GM21619 (cell line): Measurements from ENCODE around the gene WNT3.

Experiments used
- ATAC-seq: cut with Tn5 transposase; IDR thresholded peaks from one replicate; pipeline ENCODE4 v1.9.1; 2021; ENCODE audit not compliant: unreplicated experiment

The WNT3 gene

GRCh38 chr17:46739982-46740381 lies 78.5 kb downstream of the WNT3 start:
- no peak for ATAC-seq

DNA sequence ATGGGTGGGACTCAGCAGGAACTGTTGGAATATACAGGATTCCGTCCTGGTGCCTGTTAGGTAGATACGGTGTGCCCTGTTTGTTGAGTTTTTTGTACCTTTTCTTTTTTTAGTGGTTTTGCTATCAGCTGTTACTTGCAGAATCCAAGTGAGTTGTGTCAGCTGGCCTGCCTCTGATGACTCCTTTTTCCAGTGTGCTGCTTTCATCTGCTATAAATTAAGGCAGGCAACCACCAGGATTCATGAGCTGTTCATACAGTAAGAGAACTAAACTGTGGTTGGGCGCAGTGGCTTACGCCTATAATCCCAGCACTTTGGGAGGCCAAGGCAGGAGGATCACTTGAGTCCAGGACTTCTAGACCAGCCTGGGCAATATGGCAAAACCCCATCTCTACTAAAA lies 79.9 kb downstream of the WNT3 start:
- ATAC-seq, result no peak

- no peak for ATAC-seq
These were observed 81.2 kb downstream of the WNT3 start for GRCh38 chr17:46737326-46737725.

DNA sequence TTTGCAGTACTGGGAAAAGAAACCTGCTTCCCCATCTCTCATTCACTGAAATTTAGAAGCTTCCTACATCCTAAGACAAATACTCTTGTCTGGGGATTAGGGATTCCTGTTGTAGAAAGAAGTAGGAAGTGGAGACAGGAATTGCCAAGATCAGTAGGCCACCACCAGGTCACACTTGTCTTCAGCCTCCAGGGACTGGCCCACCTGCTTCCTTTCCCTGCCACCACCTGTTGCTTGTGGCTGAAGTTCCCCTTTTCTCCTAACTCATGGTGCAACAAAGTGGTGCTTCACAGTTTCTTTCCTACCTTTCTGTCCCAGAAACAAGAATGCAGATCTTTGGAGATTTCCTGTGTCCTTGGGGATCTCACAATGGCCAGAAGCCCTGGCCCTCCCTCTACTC lies 82.4 kb downstream of the WNT3 start:
- ATAC-seq, result no peak

DNA sequence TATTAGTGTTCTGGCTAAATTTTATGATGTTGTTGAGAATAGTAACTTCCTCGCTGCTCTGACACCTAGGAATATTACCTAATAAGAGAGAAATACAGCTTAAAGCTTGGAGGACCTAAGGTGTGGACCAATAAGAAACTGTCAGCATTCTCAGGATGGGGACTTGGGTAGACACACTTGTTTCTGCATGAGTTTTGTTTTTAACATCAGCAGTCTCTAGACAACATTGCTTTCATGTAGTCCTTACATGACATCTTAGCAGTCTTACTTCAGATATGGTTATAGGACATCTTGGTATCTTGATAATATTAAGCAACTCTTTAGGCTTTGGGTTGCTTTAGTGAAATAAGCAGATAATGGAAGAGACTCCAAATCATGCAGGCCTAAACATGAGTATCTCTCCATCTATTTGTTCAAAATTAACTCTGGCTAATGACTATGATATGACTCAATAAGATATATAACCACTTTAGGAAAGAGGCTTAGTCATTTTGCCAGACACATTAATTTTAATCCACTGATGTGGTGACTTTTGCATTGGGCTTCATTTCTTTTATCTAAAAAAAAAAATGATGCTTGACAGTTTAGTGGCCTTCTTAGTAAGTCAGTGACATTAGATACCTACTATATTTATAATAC lies 84.5 kb downstream of the WNT3 start:
- no peak for ATAC-seq

DNA sequence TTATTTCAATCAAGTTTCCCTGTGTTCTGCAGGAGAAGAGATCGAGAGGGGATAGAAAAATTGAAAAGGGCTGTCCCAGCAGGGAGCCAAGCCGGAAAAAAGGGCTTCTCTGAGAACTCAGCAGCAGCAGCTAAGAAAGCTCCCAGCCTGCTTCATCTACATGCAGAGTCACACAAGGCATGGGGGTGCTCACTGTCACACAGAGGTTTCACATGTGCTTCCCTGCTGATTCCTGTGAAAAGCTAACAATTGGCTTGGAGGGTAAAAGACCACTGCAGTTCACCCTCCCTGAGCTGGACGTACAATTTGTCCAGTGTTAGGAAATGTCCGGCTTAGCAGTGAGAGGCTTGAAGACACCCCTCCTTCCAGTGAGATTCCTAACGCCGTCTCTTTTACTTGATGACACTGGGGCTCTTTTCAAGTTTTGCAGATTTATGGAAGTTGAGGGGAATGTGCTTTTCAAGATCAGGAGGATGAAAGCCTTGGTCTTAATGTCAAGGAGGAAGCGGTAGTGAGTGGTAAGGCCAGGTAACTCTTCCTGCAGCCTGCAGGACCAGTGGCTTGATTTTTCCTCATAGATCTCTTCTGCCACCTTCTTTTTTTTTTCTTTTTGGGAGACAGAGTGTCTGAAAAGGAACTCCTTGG lies 85.6 kb downstream of the WNT3 start:
- ATAC-seq, result no peak

DNA sequence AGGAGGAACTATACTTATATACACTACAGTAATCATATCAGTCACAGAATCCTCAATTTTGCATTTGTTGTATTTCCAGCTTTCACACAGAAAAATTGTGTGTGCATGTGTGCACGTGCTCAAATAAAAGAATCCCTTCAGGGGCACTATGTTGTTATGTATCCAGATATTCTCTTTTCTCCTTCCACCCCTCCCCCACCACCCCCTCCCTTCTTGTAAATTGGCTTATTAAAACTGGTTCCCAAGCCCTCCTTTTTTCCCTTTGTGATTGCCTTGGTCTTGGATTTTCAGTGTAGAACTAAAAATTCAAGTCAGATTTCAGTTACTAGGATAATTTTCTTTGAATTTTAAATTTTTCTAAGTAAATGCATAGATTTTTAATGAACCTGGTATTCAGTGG lies 86.3 kb downstream of the WNT3 start:
- no peak for ATAC-seq

- no peak for ATAC-seq
These were observed 87.8 kb downstream of the WNT3 start for GRCh38 chr17:46730679-46731078.

- ATAC-seq, result no peak
These were observed 88.5 kb downstream of the WNT3 start for GRCh38 chr17:46730026-46730425.

GRCh38 chr17:46727572-46728348 lies 90.7 kb downstream of the WNT3 start:
- ATAC-seq, result no peak

DNA sequence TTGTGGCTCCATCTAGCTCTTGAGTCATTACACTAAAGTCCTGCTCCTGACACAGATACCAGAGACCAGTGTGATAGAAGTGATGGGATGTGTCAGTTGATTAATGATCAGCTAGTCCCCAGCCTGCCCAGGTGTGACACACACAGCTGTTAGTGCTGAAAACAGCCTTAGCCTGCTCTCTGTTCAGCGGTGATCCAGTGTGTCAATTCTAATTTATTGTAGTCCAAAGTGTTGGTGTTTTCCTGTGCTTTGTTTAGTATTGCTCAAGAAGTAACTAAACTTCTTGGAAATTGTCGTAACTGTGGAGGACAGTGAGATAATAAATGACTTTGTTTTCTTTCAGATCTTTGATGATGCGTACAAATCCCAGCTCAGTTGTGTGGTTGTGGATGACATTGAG lies 92.3 kb downstream of the WNT3 start:
- no peak for ATAC-seq

DNA sequence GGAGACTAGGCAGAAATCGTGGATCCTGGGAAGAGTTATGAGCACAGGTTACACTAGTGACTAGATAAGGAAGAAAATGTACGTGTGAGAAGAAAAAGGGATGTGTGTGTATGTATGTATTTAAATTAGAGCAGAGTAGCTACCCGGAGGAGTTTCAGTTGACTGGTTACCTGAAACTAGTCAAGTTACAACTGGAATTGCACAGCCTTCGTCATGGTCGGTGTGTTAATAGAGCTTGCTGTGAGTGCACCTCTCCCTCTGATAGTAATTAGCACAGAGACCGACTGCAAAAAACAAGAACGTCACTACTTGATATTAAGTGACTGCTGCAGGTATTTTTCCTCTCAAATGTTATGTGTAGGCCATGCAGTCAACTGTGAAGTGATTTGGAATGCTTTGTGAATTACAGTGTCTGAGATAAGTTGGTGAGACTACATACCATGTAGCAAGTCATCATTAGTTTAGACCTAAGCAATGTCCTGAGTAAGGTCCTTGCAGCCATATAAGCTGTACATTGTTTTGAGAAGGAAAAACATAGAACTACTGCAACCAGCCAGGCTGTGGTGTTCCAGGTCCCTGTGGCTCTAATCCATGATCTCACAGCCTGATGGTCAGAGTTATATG lies 95.7 kb downstream of the WNT3 start:
- no peak for ATAC-seq

DNA sequence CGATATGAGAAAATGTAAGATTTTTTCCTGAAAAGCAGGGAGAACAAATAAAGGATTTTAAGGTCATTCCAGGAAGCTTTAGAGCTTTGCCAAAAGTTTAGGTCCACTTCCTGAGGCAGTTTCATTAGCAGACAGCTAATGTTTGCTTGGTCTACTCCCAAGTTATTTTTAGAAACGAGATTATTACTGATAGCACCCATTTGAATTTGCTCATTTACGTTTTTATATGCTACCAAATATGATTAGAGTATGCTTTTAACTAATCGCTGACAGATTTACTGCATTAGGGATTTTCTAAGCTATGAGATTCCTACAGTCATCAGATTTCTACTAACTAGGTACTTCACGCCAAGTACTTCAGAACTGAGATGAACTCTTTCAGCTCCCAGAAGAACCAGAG lies 98.1 kb downstream of the WNT3 start:
- ATAC-seq, result no peak

- ATAC-seq, result no peak
These were observed 98.6 kb downstream of the WNT3 start for GRCh38 chr17:46719891-46720290.

- ATAC-seq, result no peak
These were observed 100.5 kb downstream of the WNT3 start for GRCh38 chr17:46717999-46718398.
